Measurements from ENCODE around the gene BCL2L1. TPM values are rescaled to one million over a fixed set of nuclear protein-coding genes. Genes with fewer than 3 reads are reported as not detected.

Gene BCL2L1
- total RNA-seq, 1 experiment from 2014 or later, result 226 TPM

- BruUV-seq (replicated peaks), result TSS peak; percentile 33
Observed at GRCh38 chr20:31760519-31761240, 38.0 kb upstream of the BCL2L1 start.

More at GRCh38 chr20:31760519-31761240, 38.0 kb upstream of the BCL2L1 start:
- Histone ChIP-seq H3K9me2 (ENCODE audit: insufficient read depth) (no peaks in the 10 kb centered on the region), H3K4me3 (replicated peaks in 1 of 2; ENCODE audit: low read depth in 1 of 2, low read length in 2 of 2) (no peak overlapping the region), H4K20me1 (ENCODE audit: insufficient read depth) (0 out of 2 replicates have a peak, but pooled peaks cover 6% of the 10 kb centered on the region), H2AFZ (ENCODE audit: low read depth, low read length, poor library complexity, severe bottlenecking) (no peak overlapping the region), H3K27ac (ENCODE audit: low read depth, low read length) (no peak overlapping the region), H3K79me2 (ENCODE audit: insufficient read depth, low read length) (peaks cover 98% of the 10 kb centered on the region), H3K4me2 (ENCODE audit: low read length) (no peak overlapping the region), H3K9ac (ENCODE audit: low read length) (no peak overlapping the region), H3K9me3 (ENCODE audit: control insufficient read depth in 1 of 2, insufficient read depth in 1 of 2, low read depth in 1 of 2, low read length in 2 of 2) (no peaks in the 10 kb centered on the region), H3K4me1 (ENCODE audit: control insufficient read depth in 1 of 2, insufficient read depth in 2 of 2, low read length in 2 of 2) (no peaks in the 10 kb centered on the region), H3K27me3 (ENCODE audit: insufficient read depth, low read length) (no peaks in the 10 kb centered on the region), H3K36me3 (ENCODE audit: control insufficient read depth in 1 of 2, insufficient read depth in 2 of 2, low read length in 2 of 2) (peaks cover 29 to 48% of the 10 kb centered on the region in 2 experiments)
- ATAC-seq, result no peak
- no peak for DNase-seq (ENCODE audit: low read depth, low spot score)
- ChIA-PET CTCF (no interaction called here), POLR2A (interaction anchor here (1.4 kb wide), 1 partner anchor 12 kb away, joined by 4 read pairs; no protein-coding TSS in a partner anchor), RAD21 (ENCODE audit: low non-redundant PET in 1 of 2, low total read pairs in 2 of 2, uncharacterized antibody in 2 of 2, unreplicated experiment in 2 of 2) (no interaction called here)
- intact Hi-C loops (cut with micrococcal nuclease), result no loop called here
- TF ChIP-seq ELF1 (IDR thresholded peaks at IDR 0.05; ENCODE audit: borderline replicate concordance, low read depth) (no peak), SRF (IDR thresholded peaks at IDR 0.05; ENCODE audit: low read depth) (no peak), REST (IDR thresholded peaks at IDR 0.05; ENCODE audit: low read depth) (no peak), CEBPB (IDR thresholded peaks at IDR 0.05; ENCODE audit: low read depth) (no peak), EGR1 (IDR thresholded peaks at IDR 0.05; ENCODE audit: low read depth) (no peak), SIN3A (IDR thresholded peaks at IDR 0.05; ENCODE audit: low read depth) (no peak), CBX3 (IDR thresholded peaks at IDR 0.05; ENCODE audit: low read depth) (no peak), POLR2A (IDR thresholded peaks at IDR 0.05; ENCODE audit: borderline replicate concordance, extremely low read depth, insufficient read depth, insufficient read length) (no peak), ZBTB33 (IDR thresholded peaks at IDR 0.05; ENCODE audit: extremely low read depth, insufficient replicate concordance, low read length) (no peak), TCF7L2 (IDR thresholded peaks at IDR 0.05; ENCODE audit: borderline replicate concordance, extremely low read depth, insufficient read depth, insufficient read length) (no peak), POLR2AphosphoS5 (IDR thresholded peaks at IDR 0.05; ENCODE audit: low read depth, low read length) (no peak), SP1 (IDR thresholded peaks at IDR 0.05; ENCODE audit: low read depth) (no peak), EZH2 (IDR thresholded peaks at IDR 0.05) (no peak), ZFX (IDR thresholded peaks at IDR 0.05) (no peak), FOSL1 (IDR thresholded peaks at IDR 0.05; ENCODE audit: low read depth) (no peak), YY1 (IDR thresholded peaks at IDR 0.05; ENCODE audit: extremely low read depth, insufficient replicate concordance, low read depth, low read length) (no peak), RAD21 (IDR thresholded peaks at IDR 0.05; ENCODE audit: low read depth) (no peak)
- TF ChIP-seq, protein P1, sequence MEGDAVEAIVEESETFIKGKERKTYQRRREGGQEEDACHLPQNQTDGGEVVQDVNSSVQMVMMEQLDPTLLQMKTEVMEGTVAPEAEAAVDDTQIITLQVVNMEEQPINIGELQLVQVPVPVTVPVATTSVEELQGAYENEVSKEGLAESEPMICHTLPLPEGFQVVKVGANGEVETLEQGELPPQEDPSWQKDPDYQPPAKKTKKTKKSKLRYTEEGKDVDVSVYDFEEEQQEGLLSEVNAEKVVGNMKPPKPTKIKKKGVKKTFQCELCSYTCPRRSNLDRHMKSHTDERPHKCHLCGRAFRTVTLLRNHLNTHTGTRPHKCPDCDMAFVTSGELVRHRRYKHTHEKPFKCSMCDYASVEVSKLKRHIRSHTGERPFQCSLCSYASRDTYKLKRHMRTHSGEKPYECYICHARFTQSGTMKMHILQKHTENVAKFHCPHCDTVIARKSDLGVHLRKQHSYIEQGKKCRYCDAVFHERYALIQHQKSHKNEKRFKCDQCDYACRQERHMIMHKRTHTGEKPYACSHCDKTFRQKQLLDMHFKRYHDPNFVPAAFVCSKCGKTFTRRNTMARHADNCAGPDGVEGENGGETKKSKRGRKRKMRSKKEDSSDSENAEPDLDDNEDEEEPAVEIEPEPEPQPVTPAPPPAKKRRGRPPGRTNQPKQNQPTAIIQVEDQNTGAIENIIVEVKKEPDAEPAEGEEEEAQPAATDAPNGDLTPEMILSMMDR (IDR thresholded peaks at IDR 0.05 in 2 of 3, conservative IDR thresholded peaks at IDR 0.05 in 1 of 3; ENCODE audit: borderline replicate concordance in 1 of 3, insufficient read depth in 1 of 3, low read depth in 2 of 3, low read length in 2 of 3), result no peak
- TF ChIP-seq, protein P2, sequence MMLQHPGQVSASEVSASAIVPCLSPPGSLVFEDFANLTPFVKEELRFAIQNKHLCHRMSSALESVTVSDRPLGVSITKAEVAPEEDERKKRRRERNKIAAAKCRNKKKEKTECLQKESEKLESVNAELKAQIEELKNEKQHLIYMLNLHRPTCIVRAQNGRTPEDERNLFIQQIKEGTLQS (IDR thresholded peaks at IDR 0.05), result no peak
- TF ChIP-seq, protein P3, sequence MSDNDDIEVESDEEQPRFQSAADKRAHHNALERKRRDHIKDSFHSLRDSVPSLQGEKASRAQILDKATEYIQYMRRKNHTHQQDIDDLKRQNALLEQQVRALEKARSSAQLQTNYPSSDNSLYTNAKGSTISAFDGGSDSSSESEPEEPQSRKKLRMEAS (IDR thresholded peaks at IDR 0.05), result no peak

Data from HCT116 (cell line).